HEK293 (cell line): ENCODE data around the gene OR14A2.
"Not testable (repeated sequence)": the region's sequence is repeated elsewhere in the genome, so short reads cannot be mapped to it uniquely, and the experiment has no call there.

Experiments used
- CTCF ChIA-PET: fragments of 350-600 bp; formaldehyde crosslinking; extraction: SDS; loops from one replicate; lab custom pipeline; 2021; ENCODE audit warnings: antibody characterized with exemption; lab: Yijun Ruan, JAX
- POLR2A ChIA-PET: fragments of 300-600 bp; formaldehyde crosslinking; extraction: SDS; loops from one replicate; lab custom pipeline; 2020; ENCODE audit warnings: antibody characterized with exemption, inconsistent platforms; lab: Yijun Ruan, JAX
- H3K27ac ChIP-seq: fragments of 200-500 bp; sonication (Bioruptor generic); 2 replicates; pipeline ENCODE4 v1.5.1; 2014; ENCODE audit warnings: low read depth, low read length, control low read depth, inconsistent platforms; ENCODE audit errors: extremely low read depth
- H3K36me3 ChIP-seq, 2 experiments: fragments of 200-500 bp in 1 of 2; sonication (Bioruptor generic) in 1 of 2; 1 replicate in 1 of 2; 2 replicates in 1 of 2; pipeline ENCODE4 v1.5.1; 2014 to 2017; ENCODE audit warnings: inconsistent platforms in 2 of 2, low read length in 2 of 2; ENCODE audit not compliant: control insufficient read depth in 2 of 2, insufficient read depth in 1 of 2
- H3K4me1 ChIP-seq: fragments of 200-500 bp; sonication (Bioruptor generic); 2 replicates; pipeline ENCODE4 v1.5.1; 2014; ENCODE audit warnings: mild to moderate bottlenecking, low read length, inconsistent platforms; ENCODE audit not compliant: control insufficient read depth, insufficient read depth
- H3K4me3 ChIP-seq: 2 replicates; pipeline ENCODE4 v1.5.1; 2011; ENCODE audit warnings: low read depth, mild to moderate bottlenecking, control low read depth, low read length, moderate library complexity
- H3K9me3 ChIP-seq: fragments of 200-500 bp; sonication (Bioruptor generic); 2 replicates; pipeline ENCODE4 v1.5.1; 2014; ENCODE audit warnings: low read depth, low read length, inconsistent platforms; ENCODE audit not compliant: control insufficient read depth, insufficient read depth
- BCL11A ChIP-seq: fragments of 450-650 bp; formaldehyde crosslinking; IDR thresholded peaks from 2 replicates; pipeline ENCODE4 v1.5.1; 2016; ENCODE audit warnings: low read depth, missing biosample characterization, missing genetic modification characterization
- HOXC10 ChIP-seq: sonication (generic); formaldehyde crosslinking; IDR thresholded peaks from 2 replicates; pipeline ENCODE4 v1.8.1; 2023; ENCODE audit warnings: mild to moderate bottlenecking, missing genetic modification reagents
- IKZF3 ChIP-seq: fragments of 450-650 bp; IDR thresholded peaks from 2 replicates; pipeline ENCODE4 v1.5.0; 2018; ENCODE audit warnings: missing biosample characterization, mild to moderate bottlenecking, missing genetic modification characterization, moderate library complexity
- REPIN1 ChIP-seq: fragments of 450-650 bp; formaldehyde crosslinking; IDR thresholded peaks from 2 replicates; pipeline ENCODE4 v1.5.1; 2017; ENCODE audit warnings: missing biosample characterization, missing genetic modification characterization, low read depth
- SP2 ChIP-seq: fragments of 450-650 bp; formaldehyde crosslinking; IDR thresholded peaks from 2 replicates; pipeline ENCODE4 v1.5.1; 2016; ENCODE audit warnings: missing biosample characterization, missing genetic modification characterization
- TRIM28 ChIP-seq: IDR thresholded peaks from 2 replicates; pipeline ENCODE4 v1.6.1; 2011; ENCODE audit warnings: low read length, control low read depth, borderline replicate concordance
- YY1 ChIP-seq: fragments of 450-650 bp; formaldehyde crosslinking; IDR thresholded peaks from 2 replicates; pipeline ENCODE4 v1.5.1; 2018; ENCODE audit warnings: missing biosample characterization, missing genetic modification characterization
- ZBTB1 ChIP-seq: fragments of 450-650 bp; formaldehyde crosslinking; IDR thresholded peaks from 2 replicates; pipeline ENCODE4 v1.5.1; 2016; ENCODE audit warnings: missing biosample characterization, missing genetic modification characterization
- ZFHX2 ChIP-seq: fragments of 450-650 bp; formaldehyde crosslinking; conservative IDR thresholded peaks from 2 replicates; pipeline ENCODE4 v1.5.1; 2016; ENCODE audit warnings: missing biosample characterization, missing genetic modification characterization
- ZNF114 ChIP-seq: fragments of 450-650 bp; formaldehyde crosslinking; IDR thresholded peaks from 2 replicates; pipeline ENCODE4 v1.5.0; 2017; ENCODE audit warnings: missing biosample characterization, missing genetic modification characterization
- ZNF19 ChIP-seq: fragments of 450-650 bp; formaldehyde crosslinking; IDR thresholded peaks from 2 replicates; pipeline ENCODE4; 2016; ENCODE audit warnings: missing biosample characterization, missing genetic modification characterization, low read depth
- ZNF248 ChIP-seq: fragments of 450-650 bp; formaldehyde crosslinking; IDR thresholded peaks from 2 replicates; pipeline ENCODE4 v1.5.1; 2017; ENCODE audit warnings: missing biosample characterization, missing genetic modification characterization
- ZNF324 ChIP-seq: fragments of 450-650 bp; formaldehyde crosslinking; IDR thresholded peaks from 2 replicates; pipeline ENCODE4 v1.5.1; 2016; ENCODE audit warnings: missing biosample characterization, missing genetic modification characterization
- ZNF335 ChIP-seq: fragments of 450-650 bp; formaldehyde crosslinking; conservative IDR thresholded peaks from 2 replicates; pipeline ENCODE4 v1.5.1; 2016; ENCODE audit warnings: missing biosample characterization, missing genetic modification characterization
- ZNF354C ChIP-seq: fragments of 450-650 bp; formaldehyde crosslinking; IDR thresholded peaks from 2 replicates; pipeline ENCODE4 v1.5.1; 2016; ENCODE audit warnings: missing biosample characterization, missing genetic modification characterization, low read depth, borderline replicate concordance
- ZNF416 ChIP-seq: fragments of 450-650 bp; formaldehyde crosslinking; IDR thresholded peaks from 2 replicates; pipeline ENCODE4 v1.5.1; 2016; ENCODE audit warnings: missing biosample characterization, missing genetic modification characterization
- ZNF501 ChIP-seq: fragments of 450-650 bp; formaldehyde crosslinking; IDR thresholded peaks from 2 replicates; pipeline ENCODE4 v1.5.1; 2016; ENCODE audit warnings: missing biosample characterization, missing genetic modification characterization
- ZNF548 ChIP-seq: fragments of 450-650 bp; formaldehyde crosslinking; IDR thresholded peaks from 2 replicates; pipeline ENCODE4 v1.5.1; 2016; ENCODE audit warnings: missing biosample characterization, missing genetic modification characterization
- ZNF747 ChIP-seq: fragments of 450-650 bp; formaldehyde crosslinking; IDR thresholded peaks from 2 replicates; pipeline ENCODE4 v1.5.1; 2016; ENCODE audit warnings: missing biosample characterization, missing genetic modification characterization
- ZNF76 ChIP-seq: fragments of 450-650 bp; formaldehyde crosslinking; IDR thresholded peaks from 2 replicates; pipeline ENCODE4; 2016; ENCODE audit warnings: low read depth, missing biosample characterization, missing genetic modification characterization, borderline replicate concordance
- ZNF776 ChIP-seq: fragments of 450-650 bp; formaldehyde crosslinking; IDR thresholded peaks from 2 replicates; pipeline ENCODE4 v1.5.0; 2017; ENCODE audit warnings: missing biosample characterization, missing genetic modification characterization, borderline replicate concordance
- TF ChIP-seq, protein P1 (sequence below): fragments of 450-650 bp; formaldehyde crosslinking; IDR thresholded peaks from 2 replicates; pipeline ENCODE4 v1.5.1; 2016; ENCODE audit warnings: missing biosample characterization, missing genetic modification characterization
- TF ChIP-seq, protein P2 (sequence below): fragments of 450-650 bp; formaldehyde crosslinking; IDR thresholded peaks from 2 replicates; pipeline ENCODE4 v1.5.1; 2016; ENCODE audit warnings: missing biosample characterization, missing genetic modification characterization
- TF ChIP-seq, protein P3 (sequence below): fragments of 450-650 bp; formaldehyde crosslinking; optimal IDR thresholded peaks from 2 replicates; pipeline ENCODE3; 2016; ENCODE audit warnings: missing biosample characterization, mild to moderate bottlenecking, missing genetic modification characterization

The OR14A2 gene

DNA sequence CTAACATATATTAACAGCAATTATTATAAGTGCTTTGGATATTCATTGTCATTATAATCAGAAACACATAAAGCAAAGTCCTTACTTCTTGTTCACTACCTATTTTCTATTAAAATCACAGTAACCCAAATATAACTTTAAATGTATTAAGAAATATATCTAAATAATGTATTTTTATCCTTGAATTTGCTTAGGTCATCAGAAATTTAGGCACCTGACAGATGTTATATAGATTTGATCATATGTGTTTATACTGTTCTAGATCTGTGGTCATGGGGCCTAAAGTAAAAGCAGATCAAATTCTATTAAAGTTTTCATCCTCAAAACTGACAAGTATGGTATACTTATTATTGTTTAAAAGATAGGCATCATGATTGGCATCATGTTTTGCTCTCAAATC lies 21.7 kb upstream of the OR14A2 start:
- Histone ChIP-seq H3K4me3 (no peak overlapping the region), H3K36me3 (no peaks in the 10 kb centered on the region), H3K27ac (no peak overlapping the region), H3K4me1 (no peaks in the 10 kb centered on the region)
- TF ChIP-seq ZNF335 (no peak), SP2 (tag by site-specific recombination) (no peak), ZNF248 (tag by site-specific recombination) (no peak), ZNF776 (tag by site-specific recombination) (no peak), ZNF76 (tag by site-specific recombination) (no peak)
- TF ChIP-seq, protein P1, sequence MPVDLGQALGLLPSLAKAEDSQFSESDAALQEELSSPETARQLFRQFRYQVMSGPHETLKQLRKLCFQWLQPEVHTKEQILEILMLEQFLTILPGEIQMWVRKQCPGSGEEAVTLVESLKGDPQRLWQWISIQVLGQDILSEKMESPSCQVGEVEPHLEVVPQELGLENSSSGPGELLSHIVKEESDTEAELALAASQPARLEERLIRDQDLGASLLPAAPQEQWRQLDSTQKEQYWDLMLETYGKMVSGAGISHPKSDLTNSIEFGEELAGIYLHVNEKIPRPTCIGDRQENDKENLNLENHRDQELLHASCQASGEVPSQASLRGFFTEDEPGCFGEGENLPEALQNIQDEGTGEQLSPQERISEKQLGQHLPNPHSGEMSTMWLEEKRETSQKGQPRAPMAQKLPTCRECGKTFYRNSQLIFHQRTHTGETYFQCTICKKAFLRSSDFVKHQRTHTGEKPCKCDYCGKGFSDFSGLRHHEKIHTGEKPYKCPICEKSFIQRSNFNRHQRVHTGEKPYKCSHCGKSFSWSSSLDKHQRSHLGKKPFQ, result no peak
- TF ChIP-seq, protein P2, sequence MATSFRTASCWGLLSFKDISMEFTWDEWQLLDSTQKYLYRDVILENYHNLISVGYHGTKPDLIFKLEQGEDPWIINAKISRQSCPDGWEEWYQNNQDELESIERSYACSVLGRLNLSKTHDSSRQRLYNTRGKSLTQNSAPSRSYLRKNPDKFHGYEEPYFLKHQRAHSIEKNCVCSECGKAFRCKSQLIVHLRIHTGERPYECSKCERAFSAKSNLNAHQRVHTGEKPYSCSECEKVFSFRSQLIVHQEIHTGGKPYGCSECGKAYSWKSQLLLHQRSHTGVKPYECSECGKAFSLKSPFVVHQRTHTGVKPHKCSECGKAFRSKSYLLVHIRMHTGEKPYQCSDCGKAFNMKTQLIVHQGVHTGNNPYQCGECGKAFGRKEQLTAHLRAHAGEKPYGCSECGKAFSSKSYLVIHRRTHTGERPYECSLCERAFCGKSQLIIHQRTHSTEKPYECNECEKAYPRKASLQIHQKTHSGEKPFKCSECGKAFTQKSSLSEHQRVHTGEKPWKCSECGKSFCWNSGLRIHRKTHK, result no peak
- TF ChIP-seq, protein P3, sequence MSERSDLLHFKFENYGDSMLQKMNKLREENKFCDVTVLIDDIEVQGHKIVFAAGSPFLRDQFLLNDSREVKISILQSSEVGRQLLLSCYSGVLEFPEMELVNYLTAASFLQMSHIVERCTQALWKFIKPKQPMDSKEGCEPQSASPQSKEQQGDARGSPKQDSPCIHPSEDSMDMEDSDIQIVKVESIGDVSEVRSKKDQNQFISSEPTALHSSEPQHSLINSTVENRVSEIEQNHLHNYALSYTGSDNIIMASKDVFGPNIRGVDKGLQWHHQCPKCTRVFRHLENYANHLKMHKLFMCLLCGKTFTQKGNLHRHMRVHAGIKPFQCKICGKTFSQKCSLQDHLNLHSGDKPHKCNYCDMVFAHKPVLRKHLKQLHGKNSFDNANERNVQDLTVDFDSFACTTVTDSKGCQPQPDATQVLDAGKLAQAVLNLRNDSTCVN (tag by site-specific recombination), result no peak
- TF ChIP-seq, all 188 proteins: peak for 0
- ChIA-PET CTCF (no interaction called here), POLR2A (no interaction called here)
- no peaks in the 10 kb centered on the region for H3K9me3 ChIP-seq

- POLR2A ChIA-PET, result no interaction called here
- Histone ChIP-seq H3K4me1 (no peaks in the 10 kb centered on the region), H3K27ac (no peak within 1 kb of the TSS), H3K36me3 (no peaks in the 10 kb centered on the region), H3K4me3 (no peak within 1 kb of the TSS)
- TF ChIP-seq ZNF776 (tag by site-specific recombination), result no peak
- no peak for TF ChIP-seq TRIM28
- TF ChIP-seq ZNF548 (tag by site-specific recombination), result no peak
- no peak for TF ChIP-seq ZNF354C (tag by site-specific recombination)
- TF ChIP-seq ZNF114 (tag by site-specific recombination), result no peak
- TF ChIP-seq ZNF501 (tag by site-specific recombination), result no peak
- TF ChIP-seq, all 188 proteins: peak for 0
- CTCF ChIA-PET, result no interaction called here
- H3K9me3 ChIP-seq, result no peaks in the 10 kb centered on the region
Observed at GRCh38 chr1:247760456-247760855, 12.5 kb upstream of the OR14A2 start, which contains the start of gene OR1C1. OR1C1 (minus strand) TSS chr1:247760556; CDS start chr1:247758406, 2,150 bp downstream.

DNA sequence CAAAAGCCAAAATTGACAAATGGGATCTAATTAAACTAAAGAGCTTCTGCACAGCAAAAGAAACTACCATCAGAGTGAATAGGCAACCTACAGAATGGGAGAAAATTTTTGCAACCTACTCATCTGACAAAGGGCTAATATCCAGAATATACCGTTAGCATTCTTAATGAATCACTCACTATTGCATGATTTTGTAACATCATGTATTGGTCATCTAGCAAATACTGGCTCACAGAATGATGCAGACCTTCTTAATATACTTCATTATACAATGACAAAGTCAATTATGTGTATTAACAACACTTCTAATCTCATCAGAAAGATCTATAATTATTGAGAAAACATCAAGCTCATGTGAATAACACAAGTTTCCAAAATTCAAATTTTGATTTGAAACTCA lies 6.4 kb upstream of the OR14A2 start:
- H3K9me3 ChIP-seq, CTCF ChIA-PET, H3K27ac ChIP-seq, POLR2A ChIA-PET, H3K4me1 ChIP-seq, H3K36me3 ChIP-seq, H3K4me3 ChIP-seq: not testable (repeated sequence)

GRCh38 chr1:247749870-247750269 lies 1.9 kb upstream of the OR14A2 start:
- Histone ChIP-seq H3K9me3 (no peaks in the 10 kb centered on the region), H3K4me1 (no peaks in the 10 kb centered on the region), H3K27ac (no peak overlapping the region), H3K36me3 (no peaks in the 10 kb centered on the region), H3K4me3 (no peak overlapping the region)
- ChIA-PET CTCF (no interaction called here), POLR2A (no interaction called here)
- TF ChIP-seq HOXC10, result no peak
- no peak for TF ChIP-seq ZNF324 (tag by site-specific recombination)
- TF ChIP-seq ZBTB1 (tag by site-specific recombination), result no peak
- no peak for TF ChIP-seq ZFHX2 (tag by site-specific recombination)
- TF ChIP-seq ZNF248 (tag by site-specific recombination), result no peak
- TF ChIP-seq BCL11A, result no peak
- TF ChIP-seq IKZF3 (tag by site-specific recombination), result no peak
- no peak for TF ChIP-seq ZNF19 (tag by site-specific recombination)
- TF ChIP-seq REPIN1 (tag by site-specific recombination), result no peak
- no peak for TF ChIP-seq ZNF416 (tag by site-specific recombination)
- no peak for TF ChIP-seq YY1 (tag by site-specific recombination)
- no peak for TF ChIP-seq ZNF747 (tag by site-specific recombination)
